H9 (cell line): ENCODE measurements around the gene SETD7. TPM values are rescaled to one million over a fixed set of nuclear protein-coding genes. Genes with fewer than 3 reads are reported as not detected.

ENCODE experiments used
- DNase-seq: peaks from one replicate; pipeline ENCODE4 v3.0.0-alpha.2; 2017
- H2AFZ ChIP-seq: one replicate; pipeline ENCODE4 v1.6.1; 2013; ENCODE audit warnings: mild to moderate bottlenecking, low read length, control low read depth, moderate library complexity
- H2AK5ac ChIP-seq: 2 replicates; pipeline ENCODE4 v1.6.1; 2013; ENCODE audit warnings: low read length, control low read depth, mixed read lengths; ENCODE audit not compliant: insufficient read length
- H2BK120ac ChIP-seq: one replicate; pipeline ENCODE4 v1.6.1; 2013; ENCODE audit warnings: low read depth, mild to moderate bottlenecking, low read length, control low read depth, inconsistent platforms; ENCODE audit not compliant: poor library complexity, severe bottlenecking
- H2BK12ac ChIP-seq: 2 replicates; pipeline ENCODE4 v1.6.1; 2013; ENCODE audit warnings: low read length, control low read depth, mixed read lengths, low read depth; ENCODE audit not compliant: insufficient read length
- H2BK15ac ChIP-seq: 2 replicates; pipeline ENCODE4 v1.6.1; 2013; ENCODE audit warnings: low read depth, low read length, control low read depth
- H2BK20ac ChIP-seq: one replicate; pipeline ENCODE4 v1.6.1; 2013; ENCODE audit warnings: low read depth, mild to moderate bottlenecking, low read length, control low read depth, inconsistent platforms; ENCODE audit not compliant: poor library complexity, severe bottlenecking
- H2BK5ac ChIP-seq: 2 replicates; pipeline ENCODE4 v1.6.1; 2013; ENCODE audit warnings: low read length, control low read depth, mixed read lengths; ENCODE audit not compliant: insufficient read length
- H3K14ac ChIP-seq: 2 replicates; pipeline ENCODE4 v1.6.1; 2013; ENCODE audit warnings: low read length, control low read depth; ENCODE audit not compliant: insufficient read depth
- H3K18ac ChIP-seq: 2 replicates; pipeline ENCODE4 v1.6.1; 2013; ENCODE audit warnings: low read depth, mild to moderate bottlenecking, mixed read lengths, low read length, control low read depth; ENCODE audit not compliant: insufficient read length
- H3K23ac ChIP-seq: 2 replicates; pipeline ENCODE4 v1.6.1; 2013; ENCODE audit warnings: low read length, control low read depth, mixed read lengths, low read depth; ENCODE audit not compliant: insufficient read length
- H3K23me2 ChIP-seq: 2 replicates; pipeline ENCODE4 v1.6.1; 2013; ENCODE audit warnings: low read depth, mild to moderate bottlenecking, mixed read lengths, low read length, control low read depth; ENCODE audit not compliant: insufficient read length, poor library complexity, severe bottlenecking
- H3K27ac ChIP-seq: 2 replicates; pipeline ENCODE4 v1.5.1; 2013; ENCODE audit warnings: low read length, control low read depth, mixed read lengths, low read depth; ENCODE audit not compliant: insufficient read length
- H3K27me3 ChIP-seq: 2 replicates; pipeline ENCODE4 v1.6.1; 2013; ENCODE audit warnings: low read length, control low read depth, inconsistent platforms; ENCODE audit not compliant: insufficient read depth
- H3K4ac ChIP-seq: 2 replicates; pipeline ENCODE4 v1.6.1; 2013; ENCODE audit warnings: low read depth, mild to moderate bottlenecking, control low read depth, inconsistent platforms, low read length, moderate library complexity
- H3K4me1 ChIP-seq: 2 replicates; pipeline ENCODE4 v1.6.1; 2013; ENCODE audit warnings: low read length, control low read depth, inconsistent platforms; ENCODE audit not compliant: insufficient read depth
- H3K4me2 ChIP-seq: 2 replicates; pipeline ENCODE4 v1.6.1; 2013; ENCODE audit warnings: low read length, control low read depth, mixed read lengths; ENCODE audit not compliant: insufficient read length, insufficient read depth
- H3K56ac ChIP-seq: 2 replicates; pipeline ENCODE4 v1.6.1; 2013; ENCODE audit warnings: low read depth, mild to moderate bottlenecking, mixed read lengths, low read length, control low read depth; ENCODE audit not compliant: insufficient read length
- H3K79me1 ChIP-seq: 2 replicates; pipeline ENCODE4 v1.6.1; 2013; ENCODE audit warnings: low read depth, mild to moderate bottlenecking, moderate library complexity, low read length, control low read depth, inconsistent platforms; ENCODE audit not compliant: insufficient read depth, poor library complexity, severe bottlenecking
- H3K79me2 ChIP-seq: 2 replicates; pipeline ENCODE4 v1.6.1; 2013; ENCODE audit warnings: low read length, control low read depth, inconsistent platforms; ENCODE audit not compliant: insufficient read depth
- H3K9ac ChIP-seq: 2 replicates; pipeline ENCODE4 v1.6.1; 2013; ENCODE audit warnings: low read length, control low read depth, mixed read lengths; ENCODE audit not compliant: insufficient read length; ENCODE audit errors: extremely low read depth
- H3K9me3 ChIP-seq: one replicate; pipeline ENCODE4 v1.6.1; 2013; ENCODE audit warnings: low read depth, low read length, inconsistent platforms; ENCODE audit not compliant: control insufficient read depth
- H3T11ph ChIP-seq: one replicate; pipeline ENCODE4 v1.6.1; 2013; ENCODE audit warnings: mild to moderate bottlenecking, low read length, control low read depth, inconsistent platforms
- H4K20me1 ChIP-seq: one replicate; pipeline ENCODE4 v1.6.1; 2013; ENCODE audit not compliant: control insufficient read depth, insufficient read length, insufficient read depth
- H4K5ac ChIP-seq: 2 replicates; pipeline ENCODE4 v1.6.1; 2013; ENCODE audit warnings: low read depth, mild to moderate bottlenecking, mixed read lengths, low read length, control low read depth; ENCODE audit not compliant: insufficient read length
- H4K8ac ChIP-seq: replicated peaks from 2 replicates; pipeline ENCODE4 v1.6.1; 2013; ENCODE audit warnings: low read length, control low read depth, mixed read lengths, low read depth; ENCODE audit not compliant: insufficient read length
- H4K91ac ChIP-seq: 2 replicates; pipeline ENCODE4 v1.6.1; 2013; ENCODE audit warnings: low read depth, mild to moderate bottlenecking, moderate library complexity, mixed read lengths, low read length, control low read depth; ENCODE audit not compliant: insufficient read length
- H3K27ac Mint-ChIP-seq, 3 experiments: 2 replicates in 2 of 3; 3 replicates in 1 of 3; pipeline ENCODE4 v1.8.0; 2020 to 2021; ENCODE audit warnings: mixed read lengths in 3 of 3, mild to moderate bottlenecking in 1 of 3, moderate library complexity in 1 of 3
- H3K27me3 Mint-ChIP-seq: 2 replicates; pipeline ENCODE4 v1.8.0; 2021; ENCODE audit warnings: low read depth, mild to moderate bottlenecking, moderate library complexity, mixed read lengths
- H3K36me3 Mint-ChIP-seq, 3 experiments: 2 replicates in 2 of 3; 3 replicates in 1 of 3; pipeline ENCODE4 v1.8.0; 2020 to 2021; ENCODE audit warnings: low read depth in 3 of 3, mixed read lengths in 3 of 3; ENCODE audit not compliant: insufficient read depth in 1 of 3
- H3K4me1 Mint-ChIP-seq, 2 experiments: 2 replicates each; pipeline ENCODE4 v1.8.0; 2020; ENCODE audit warnings: mixed read lengths in 2 of 2
- H3K4me3 Mint-ChIP-seq, 2 experiments: 2 replicates in 1 of 2; 3 replicates in 1 of 2; pipeline ENCODE4 v1.8.0; 2020 to 2021; ENCODE audit warnings: mild to moderate bottlenecking in 2 of 2, mixed read lengths in 2 of 2, moderate library complexity in 1 of 2
- H3K9me3 Mint-ChIP-seq, 2 experiments: 2 replicates in 1 of 2; 3 replicates in 1 of 2; pipeline ENCODE4 v1.8.0; 2020; ENCODE audit warnings: mild to moderate bottlenecking in 2 of 2, mixed read lengths in 2 of 2, moderate library complexity in 1 of 2
- CTCF ChIP-seq: fragments of 200-600 bp; sonication (generic); conservative IDR thresholded peaks from 3 replicates; pipeline ENCODE4 v1.8.0; 2021; ENCODE audit warnings: antibody characterized with exemption, mild to moderate bottlenecking
- WGBS: extraction: QIAGEN DNeasy Blood & Tissue Kit; methylation state at CpG from one replicate; pipeline ENCODE4 v1.1.7; 2013; ENCODE audit warnings: missing lambda C conversion rate, low lambda C conversion rate, mixed read lengths; ENCODE audit not compliant: insufficient read length; ENCODE audit errors: extremely low coverage; 5-methylcytosine and 5-hydroxymethylcytosine counted together
- total RNA-seq: library from RNA; stranded (reverse); gene quantifications from 2 replicates; pipeline ENCODE4 v1.2.1, GENCODE V29; 2021

Gene SETD7
- total RNA-seq, 1 experiment from 2014 or later: 1.5 TPM

- H3K23me2 ChIP-seq: no peaks in the 10 kb centered on the region
- no peaks in the 10 kb centered on the region for H3K9me3 ChIP-seq
- H3K27ac ChIP-seq: no peak overlapping the region
- Mint-ChIP-seq H3K4me3 (no peak overlapping the region), H3K9me3 (no peaks in the 10 kb centered on the region), H3K4me1 (no peaks in the 10 kb centered on the region; a peak in 1 of 4 replicates), H3K27me3 (no peaks in the 10 kb centered on the region), H3K36me3 (no peaks in the 10 kb centered on the region), H3K27ac (no peak overlapping the region)
- no CpG with 5 or more reads among the region's 9 CpGs for WGBS
- no peak overlapping the region for H3K56ac ChIP-seq
- no peak overlapping the region for H2BK12ac ChIP-seq
- no peaks in the 10 kb centered on the region for H3K79me1 ChIP-seq
- no peak overlapping the region for H4K91ac ChIP-seq
- H3K9ac ChIP-seq: no peak overlapping the region
- no peak overlapping the region for H2AK5ac ChIP-seq
- no peak overlapping the region for H3K4ac ChIP-seq
- H4K8ac ChIP-seq: no peak overlapping the region
- no peaks in the 10 kb centered on the region for H4K20me1 ChIP-seq
- H2AFZ ChIP-seq: no peak overlapping the region
- DNase-seq: no peak
- H3K14ac ChIP-seq: no peak overlapping the region
- H3K27me3 ChIP-seq: no peaks in the 10 kb centered on the region
- H3K23ac ChIP-seq: no peak overlapping the region
- H3K18ac ChIP-seq: no peak overlapping the region
- H2BK15ac ChIP-seq: no peak overlapping the region
- no peak for TF ChIP-seq CTCF
- H2BK5ac ChIP-seq: no peak overlapping the region
- H3K4me1 ChIP-seq: no peaks in the 10 kb centered on the region
- no peak overlapping the region for H3K4me2 ChIP-seq
- H3K79me2 ChIP-seq: no peaks in the 10 kb centered on the region
- H2BK20ac ChIP-seq: no peak overlapping the region
- H4K5ac ChIP-seq: no peak overlapping the region
- H2BK120ac ChIP-seq: no peak overlapping the region
- H3T11ph ChIP-seq: no peak overlapping the region
Measured at GRCh38 chr4:139534287-139534950, 21.6 kb downstream of the SETD7 start.
